Activated naive CD4-positive, alpha-beta T cell treated with anti-CD3 and anti-CD28 coated beads, Interleukin-2, amount 50 U/mL, for 72 hours (primary cell): ENCODE results near the gene PYGL. TPM values are rescaled to one million over a fixed set of nuclear protein-coding genes. Genes with fewer than 3 reads are reported as not detected.

ENCODE experiments used
- ATAC-seq, 2 donors: fragments of 150-1000 bp; cut with Tn5 transposase; 2 replicates each; pipeline ENCODE4 v1.10.0; 2021; ENCODE audit warnings: mild to moderate bottlenecking in 2 of 2, moderate library complexity in 2 of 2
- DNase-seq, 2 donors: peaks; one replicate each; pipeline ENCODE4 v3.0.0; 2021 to 2022; ENCODE audit warnings: low spot score in 2 of 2
- H3K27ac Mint-ChIP-seq, 2 donors: one replicate each; pipeline ENCODE4 v1.8.0; 2022; ENCODE audit warnings: mild to moderate bottlenecking in 2 of 2, mixed read lengths in 2 of 2
- H3K36me3 Mint-ChIP-seq, 2 donors: one replicate each; pipeline ENCODE4 v1.8.0; 2022; ENCODE audit warnings: mixed read lengths in 2 of 2
- H3K9me3 Mint-ChIP-seq, 2 donors: one replicate each; pipeline ENCODE4 v1.8.0; 2022; ENCODE audit warnings: mixed read lengths in 2 of 2
- total RNA-seq, 2 donors: library from RNA; stranded (reverse); gene quantifications; one replicate each; pipeline ENCODE4 v1.2.3, GENCODE V29; 2022

Gene PYGL
- total RNA-seq, result 1 to 10 TPM in 1 of 2 donors, under 1 TPM in 1; 0.30 to 1.8 TPM

DNA sequence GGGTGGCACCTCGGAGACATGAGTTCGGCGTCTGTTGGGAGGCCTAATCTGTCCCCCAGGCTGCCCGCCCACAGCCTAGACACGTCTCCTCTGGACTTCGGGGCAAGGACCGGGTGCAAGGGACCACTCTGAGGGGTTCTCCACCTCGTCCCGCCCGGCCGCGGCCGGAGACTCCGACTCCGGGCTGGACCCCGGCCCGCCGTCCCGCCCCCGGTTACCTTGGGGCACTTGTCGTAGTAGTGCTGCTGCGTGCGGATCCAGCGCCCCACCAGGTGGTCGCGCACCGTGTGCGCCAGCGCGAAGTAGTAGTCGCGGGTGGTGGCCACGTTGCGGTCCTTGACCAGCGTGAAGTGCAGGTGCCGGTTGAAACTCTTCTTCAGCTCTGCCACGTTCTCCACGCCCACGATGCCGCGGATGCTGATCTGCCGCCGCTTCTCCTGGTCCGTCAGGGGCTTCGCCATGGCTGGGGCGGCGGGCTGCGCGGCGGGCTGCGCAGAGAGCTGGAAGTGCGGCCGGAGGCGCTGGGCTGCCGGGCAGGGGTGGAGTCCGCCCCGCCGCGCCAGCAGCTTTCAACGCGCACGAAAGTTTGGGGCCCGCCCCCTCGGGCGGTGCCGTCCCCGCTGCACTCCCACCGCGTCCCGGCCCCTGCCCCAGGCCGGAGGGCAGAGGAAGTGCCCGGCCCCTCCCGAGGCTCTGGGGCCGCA is at the start of gene PYGL:
Gene PYGL (minus strand): TSS at position 541 of the 704 bp plus-strand sequence. CDS start 80 bp downstream, at position 461.
- H3K27ac Mint-ChIP-seq, result no peak within 1 kb of the TSS
- ATAC-seq (peak; percentile 69 to 71), DNase-seq (peak in 1 of 2 donors; percentile 34)
- no peaks in the 10 kb centered on the region for H3K9me3 Mint-ChIP-seq
- H3K36me3 Mint-ChIP-seq, result peaks cover 0 to 18% of the 10 kb centered on the region in 2 donors

DNA sequence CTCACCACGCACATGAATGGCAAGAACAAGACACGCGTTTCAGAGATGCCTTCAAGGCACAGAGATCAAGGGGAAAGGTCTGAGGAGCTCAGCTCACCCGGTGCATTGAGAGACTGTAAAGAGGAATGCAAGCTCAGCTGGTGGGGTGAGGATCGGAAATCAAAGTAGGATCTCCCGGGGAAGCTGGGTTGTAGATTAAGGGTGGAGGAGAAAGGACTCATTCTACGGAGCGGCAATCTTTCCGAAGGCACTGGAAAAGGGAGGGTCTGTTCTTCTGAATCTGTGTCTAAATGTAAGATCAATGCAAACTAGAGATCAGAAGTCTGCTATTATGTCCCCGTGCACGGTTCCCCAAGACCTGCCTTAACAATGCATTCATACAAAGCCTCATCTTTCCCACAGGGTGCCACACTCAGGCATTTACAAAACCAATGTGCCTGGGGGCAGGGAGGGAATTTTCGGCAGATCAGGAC is 41.6 kb upstream of the PYGL start:
- no peaks in the 10 kb centered on the region for H3K36me3 Mint-ChIP-seq
- ATAC-seq (no peak), DNase-seq (no peak)
- no peaks in the 10 kb centered on the region for H3K9me3 Mint-ChIP-seq
- H3K27ac Mint-ChIP-seq, result no peak overlapping the region

DNA sequence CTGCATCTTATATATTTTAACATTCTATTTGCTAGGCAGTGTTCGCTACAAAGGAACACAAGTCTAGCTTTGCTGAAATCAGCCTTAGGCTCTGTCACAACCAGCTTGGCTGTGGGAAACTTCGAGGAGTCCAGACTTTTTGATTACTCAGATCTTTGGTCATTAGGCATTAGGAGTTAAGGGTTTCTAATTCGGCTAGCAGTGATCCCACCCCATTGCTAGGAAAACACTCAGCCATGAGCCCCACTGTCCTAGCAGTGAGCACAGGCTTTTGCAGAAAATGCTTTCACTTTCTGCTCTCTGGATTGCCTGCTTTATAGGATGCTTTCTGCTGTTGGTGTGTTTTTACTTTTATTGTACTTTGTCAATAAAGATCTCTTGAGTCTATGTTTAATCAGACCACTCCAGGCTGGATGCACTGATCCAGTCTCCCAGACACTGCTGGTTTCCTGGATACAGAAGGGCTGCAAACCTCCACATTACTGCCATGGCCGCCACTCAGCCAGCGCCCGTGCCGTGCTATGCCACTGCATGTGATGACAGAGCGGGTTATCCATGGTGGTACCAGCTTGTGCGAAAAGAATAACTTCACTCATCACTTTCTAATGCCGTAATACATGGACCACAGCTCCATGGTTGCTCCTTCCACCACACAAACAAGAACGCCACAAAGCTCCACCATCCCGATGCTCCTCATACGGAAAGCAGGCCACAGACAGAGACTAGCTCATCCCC is 41.0 kb upstream of the PYGL start:
- Mint-ChIP-seq H3K36me3 (no peaks in the 10 kb centered on the region), H3K9me3 (no peaks in the 10 kb centered on the region), H3K27ac (no peak overlapping the region)
- DNase-seq (no peak), ATAC-seq (no peak)

DNA sequence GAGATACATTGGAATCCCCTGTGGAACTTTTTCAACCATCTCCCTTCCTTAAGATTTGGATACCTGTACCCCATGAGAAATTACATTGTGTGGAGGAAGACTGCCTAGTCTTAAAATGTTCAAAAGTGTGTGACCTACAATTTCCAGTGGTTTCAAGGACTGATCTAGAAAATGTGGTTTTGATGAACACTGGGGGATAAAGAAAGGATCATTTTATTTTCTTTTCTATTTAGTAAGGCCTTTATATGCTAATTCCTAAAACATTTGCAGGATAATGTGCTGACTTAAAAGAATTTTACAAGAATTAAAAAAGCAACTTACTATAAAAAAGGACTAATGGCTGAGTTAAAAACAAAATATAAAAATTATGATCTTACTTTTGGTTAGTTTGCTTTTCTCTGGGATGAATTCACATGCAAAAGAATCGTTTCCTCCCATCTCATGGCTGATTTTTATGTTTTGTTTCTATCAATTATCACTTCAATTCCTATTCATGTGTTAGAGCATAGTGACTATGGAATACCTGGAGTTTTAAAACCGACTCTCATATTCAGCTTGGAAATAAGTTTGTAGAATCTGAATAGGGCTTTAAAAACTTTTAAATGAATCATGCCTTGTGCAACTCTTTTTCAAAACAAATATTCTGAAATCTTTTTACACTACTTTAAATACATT is 39.9 kb upstream of the PYGL start:
- Mint-ChIP-seq H3K36me3 (no peaks in the 10 kb centered on the region), H3K27ac (no peak overlapping the region), H3K9me3 (no peaks in the 10 kb centered on the region)
- DNase-seq (no peak), ATAC-seq (no peak)

DNA sequence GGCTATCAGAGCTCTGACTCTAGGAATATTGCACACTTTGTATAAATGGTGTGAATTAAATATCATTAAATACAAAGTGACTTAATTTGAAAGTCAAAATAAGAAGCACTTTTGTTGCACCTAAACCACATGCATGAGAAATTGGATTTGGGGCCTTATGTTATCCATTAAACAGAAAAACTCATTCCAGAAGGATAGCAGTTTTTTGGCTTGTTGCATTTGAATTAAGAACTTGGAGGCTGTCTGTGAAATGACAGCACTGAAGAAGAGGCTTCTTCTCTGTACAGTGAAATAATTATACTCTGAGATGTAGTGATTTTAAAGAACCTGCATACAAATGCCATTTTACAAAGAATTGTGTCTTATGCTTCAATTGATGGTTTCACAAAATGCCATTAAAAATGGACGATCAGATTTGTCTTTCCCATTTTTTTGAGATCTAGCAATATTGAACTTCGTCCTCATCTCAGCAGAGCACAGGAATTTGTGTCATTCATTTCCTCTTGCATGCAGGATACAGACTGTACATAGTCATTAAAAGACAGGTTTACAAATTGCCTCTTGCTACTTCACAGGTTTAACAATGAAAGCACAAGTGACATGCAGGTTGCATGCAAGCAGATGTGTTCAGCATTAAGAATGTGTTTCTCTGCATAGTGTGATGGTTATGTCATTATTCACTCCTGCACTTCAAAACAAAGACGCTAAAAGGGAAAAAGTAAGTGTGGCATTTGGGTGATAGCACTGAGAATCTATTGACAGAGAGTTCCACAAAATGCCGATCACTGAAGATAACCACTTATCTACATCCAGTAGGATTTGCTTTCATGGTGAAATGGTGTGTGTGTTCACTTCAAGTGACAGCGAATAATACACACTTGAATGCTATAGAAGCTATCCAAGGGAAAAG is 35.9 kb upstream of the PYGL start:
- DNase-seq (no peak), ATAC-seq (no peak)
- Mint-ChIP-seq H3K27ac (no peak overlapping the region), H3K36me3 (no peaks in the 10 kb centered on the region), H3K9me3 (no peaks in the 10 kb centered on the region)

DNA sequence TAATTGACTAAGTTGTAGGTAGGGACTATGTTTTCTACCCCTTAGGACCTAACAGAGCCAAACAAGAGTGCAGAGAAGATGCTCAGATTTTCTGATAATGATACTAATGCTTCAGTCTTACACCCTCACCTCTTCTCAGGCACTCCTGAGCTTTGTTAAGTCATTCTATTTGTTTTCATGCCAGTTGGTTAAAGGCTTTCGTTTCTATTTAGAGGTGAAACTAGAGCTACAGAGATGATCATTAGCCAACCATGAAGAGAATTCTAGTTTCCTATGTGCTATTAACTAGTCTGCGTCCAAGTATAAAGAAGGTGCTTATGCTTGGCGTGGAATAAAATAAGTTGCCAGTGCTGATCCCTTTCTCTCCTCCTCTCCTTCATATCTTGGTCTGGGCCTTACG is 34.6 kb upstream of the PYGL start:
- DNase-seq (no peak), ATAC-seq (no peak)
- H3K36me3 Mint-ChIP-seq, result no peaks in the 10 kb centered on the region
- no peak overlapping the region for H3K27ac Mint-ChIP-seq
- no peaks in the 10 kb centered on the region for H3K9me3 Mint-ChIP-seq

DNA sequence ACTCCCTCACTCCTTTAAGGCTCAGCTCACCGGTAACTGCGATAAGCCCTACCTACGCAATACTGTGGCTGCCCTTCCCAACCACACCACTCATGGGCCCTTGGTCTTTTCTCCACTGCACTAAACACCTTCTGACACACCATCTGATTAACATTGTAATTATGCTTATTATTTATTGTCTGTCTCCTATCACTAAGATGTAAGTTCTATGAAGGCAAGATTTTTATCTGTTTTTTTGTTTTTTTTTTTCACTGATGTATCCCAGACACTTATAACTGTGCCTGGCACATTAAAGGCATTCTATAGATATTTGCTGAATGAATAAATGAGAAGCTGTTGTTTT is 34.2 kb upstream of the PYGL start:
- H3K9me3 Mint-ChIP-seq, result no peaks in the 10 kb centered on the region
- ATAC-seq (no peak), DNase-seq (no peak)
- H3K36me3 Mint-ChIP-seq, result no peaks in the 10 kb centered on the region
- H3K27ac Mint-ChIP-seq, result no peak overlapping the region

DNA sequence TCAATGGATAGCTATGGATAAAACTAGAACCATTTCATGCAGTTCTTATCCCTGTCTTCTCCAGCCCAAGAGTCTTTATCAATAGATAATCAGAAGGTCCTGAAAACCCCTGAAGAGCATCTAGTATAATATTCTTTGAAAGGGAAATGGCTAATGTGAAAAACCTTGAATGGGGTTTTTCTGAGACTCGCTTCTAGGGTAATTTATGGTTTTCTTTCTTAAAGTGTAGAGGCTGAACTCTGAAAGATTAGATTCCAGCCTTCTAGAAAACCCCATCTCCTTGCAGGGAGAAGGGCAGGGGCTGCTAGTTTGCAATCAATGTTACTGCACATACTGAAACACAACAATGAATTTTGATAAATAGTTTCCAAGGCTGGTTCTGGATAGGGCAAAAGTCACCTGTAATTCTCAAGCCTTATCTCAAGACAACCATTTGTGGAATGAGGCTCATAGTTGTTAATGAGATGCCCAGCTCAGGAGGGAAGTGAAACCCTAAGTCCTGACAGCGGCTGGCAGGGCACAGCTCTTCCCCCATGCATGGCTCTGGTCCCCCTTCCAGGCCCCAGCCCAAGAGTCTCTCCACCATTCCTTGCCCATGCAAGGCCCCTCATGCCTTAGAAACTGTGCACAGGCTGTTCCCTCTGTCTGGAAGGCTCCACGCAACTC is 33.7 kb upstream of the PYGL start:
- Mint-ChIP-seq H3K36me3 (no peaks in the 10 kb centered on the region), H3K27ac (no peak overlapping the region), H3K9me3 (no peaks in the 10 kb centered on the region)
- DNase-seq, result no peak
- ATAC-seq, result no peak

DNA sequence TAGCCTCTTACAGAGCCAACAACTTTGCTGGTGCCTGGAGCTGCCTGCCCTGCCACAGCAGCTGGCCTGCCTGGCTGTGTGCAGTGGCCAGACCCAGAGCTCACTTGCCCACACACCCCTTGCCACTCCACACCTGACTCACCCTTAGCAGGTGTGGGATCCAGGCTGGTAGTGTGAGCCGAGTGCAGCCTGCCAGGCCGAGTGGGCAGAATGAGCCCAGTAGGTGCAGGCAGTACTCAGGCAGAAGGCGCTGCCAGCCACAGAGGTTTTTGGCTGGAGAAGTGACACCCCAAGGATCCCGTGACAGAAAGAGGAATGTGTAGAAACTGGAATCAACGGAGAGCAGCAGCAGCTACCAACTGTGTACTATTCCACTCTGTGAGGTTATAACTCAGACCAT is 29.8 kb upstream of the PYGL start:
- no peaks in the 10 kb centered on the region for H3K36me3 Mint-ChIP-seq
- DNase-seq, result no peak
- no peak overlapping the region for H3K27ac Mint-ChIP-seq
- no peaks in the 10 kb centered on the region for H3K9me3 Mint-ChIP-seq
- ATAC-seq, result no peak

DNA sequence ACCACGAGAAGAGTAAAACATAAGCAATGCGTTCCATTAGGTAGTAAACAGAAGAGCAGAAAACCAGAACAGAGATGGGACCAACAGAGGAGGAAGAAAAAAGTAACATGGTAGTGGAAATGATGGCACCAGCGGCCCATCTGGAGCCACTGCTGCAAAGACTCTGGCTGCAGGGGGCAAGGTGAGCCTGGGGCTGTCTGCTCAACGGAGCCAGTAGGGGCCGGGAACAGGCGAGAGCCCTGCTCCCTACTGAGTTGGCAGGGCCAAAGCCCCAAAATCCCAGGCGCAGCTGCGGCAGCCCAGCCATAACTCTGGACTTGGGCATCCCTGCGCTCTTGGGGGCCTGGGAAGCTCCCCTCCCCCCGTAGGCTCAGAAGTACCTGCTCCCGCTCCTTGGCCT is 28.5 kb upstream of the PYGL start:
- no peaks in the 10 kb centered on the region for H3K9me3 Mint-ChIP-seq
- H3K27ac Mint-ChIP-seq, result no peak overlapping the region

DNA sequence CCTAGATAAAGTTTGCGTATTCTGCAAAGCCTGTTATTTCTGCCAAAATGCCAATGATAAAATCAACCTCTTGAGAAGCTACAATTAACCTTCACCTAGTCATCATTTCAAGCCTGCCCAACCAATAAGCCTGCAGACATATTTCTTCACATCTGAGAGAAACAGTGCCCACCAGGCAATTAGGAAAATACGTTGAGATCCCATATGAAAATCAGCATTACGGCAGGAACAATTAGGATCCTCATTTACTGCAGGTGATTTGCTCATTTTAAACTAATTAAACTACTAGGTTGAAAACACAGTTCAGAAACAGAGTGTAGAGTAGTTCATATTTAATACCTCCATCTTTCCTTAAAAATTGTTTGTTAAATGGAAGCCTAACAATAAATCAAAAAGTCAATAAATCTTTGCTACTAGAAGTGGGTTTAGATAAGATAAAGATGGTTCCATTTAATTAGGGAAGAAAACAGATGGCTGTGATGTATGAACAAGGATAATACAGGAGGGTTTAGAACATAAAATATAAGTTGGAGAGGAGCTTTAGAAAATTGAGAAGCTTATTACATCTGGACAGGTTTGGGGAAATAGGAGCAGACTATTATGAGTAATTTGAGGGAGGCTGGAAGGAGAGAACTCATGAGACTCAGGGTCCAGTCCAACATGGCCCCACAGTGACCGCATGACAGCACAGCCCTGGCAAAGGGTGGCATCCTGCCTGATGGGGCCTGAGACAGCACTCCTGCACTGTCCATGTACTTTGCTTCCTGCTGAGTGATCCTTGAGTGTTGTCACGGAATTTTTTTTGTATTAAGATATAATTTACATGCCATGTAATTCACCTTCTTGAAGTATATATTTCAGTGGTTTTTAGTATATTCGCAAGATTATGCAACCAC is 26.9 kb upstream of the PYGL start:
- no peak overlapping the region for H3K27ac Mint-ChIP-seq
- H3K36me3 Mint-ChIP-seq, result no peaks in the 10 kb centered on the region
- ATAC-seq (no peak), DNase-seq (no peak)
- H3K9me3 Mint-ChIP-seq, result no peaks in the 10 kb centered on the region

More for the DNA sequence above, 28.5 kb upstream of the PYGL start:
- H3K36me3 Mint-ChIP-seq, result no peaks in the 10 kb centered on the region
- ATAC-seq (no peak), DNase-seq (no peak)

DNA sequence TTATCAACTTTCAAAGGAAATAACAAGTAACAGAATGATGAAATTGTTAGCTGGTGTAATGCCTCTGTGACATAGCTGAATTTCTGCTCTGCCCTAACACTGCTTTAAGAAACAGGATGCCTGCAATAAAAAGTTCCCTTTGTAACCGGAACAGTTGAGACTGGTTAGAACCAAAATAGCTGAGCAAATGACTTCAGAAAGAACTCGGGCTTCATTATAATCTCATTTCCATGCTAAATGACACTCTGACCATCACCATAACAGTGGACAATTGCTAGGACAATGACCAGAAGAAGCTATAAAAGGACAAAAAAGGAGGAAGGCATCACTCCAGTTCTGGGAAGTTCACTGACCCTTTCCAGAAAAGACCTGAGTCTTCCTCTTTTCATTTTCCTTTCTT is 23.5 kb upstream of the PYGL start:
- H3K9me3 Mint-ChIP-seq, result no peaks in the 10 kb centered on the region
- DNase-seq (no peak), ATAC-seq (no peak)
- no peaks in the 10 kb centered on the region for H3K36me3 Mint-ChIP-seq
- H3K27ac Mint-ChIP-seq, result no peak overlapping the region

DNA sequence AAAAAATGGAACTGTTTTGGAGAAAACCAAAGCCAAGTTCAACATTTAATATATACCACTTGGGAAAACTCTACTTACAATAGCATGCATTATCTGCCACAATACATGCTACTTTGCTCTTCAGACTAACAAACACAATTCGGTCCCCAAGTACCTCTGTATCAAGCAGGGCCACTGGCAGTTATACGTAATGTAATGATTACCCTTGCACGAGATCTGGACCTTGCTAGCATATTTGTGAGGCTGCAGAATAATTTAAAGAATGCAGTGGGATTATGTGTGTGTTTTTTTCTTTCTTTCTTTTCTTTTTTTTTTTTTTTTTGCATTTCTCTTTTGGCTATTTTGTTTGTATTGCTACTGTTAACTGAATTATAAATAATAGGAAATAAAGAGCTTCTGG is 22.8 kb upstream of the PYGL start:
- H3K9me3 Mint-ChIP-seq, result no peaks in the 10 kb centered on the region
- H3K36me3 Mint-ChIP-seq, result no peaks in the 10 kb centered on the region
- no peak for DNase-seq
- H3K27ac Mint-ChIP-seq, result no peak overlapping the region
- no peak for ATAC-seq

DNA sequence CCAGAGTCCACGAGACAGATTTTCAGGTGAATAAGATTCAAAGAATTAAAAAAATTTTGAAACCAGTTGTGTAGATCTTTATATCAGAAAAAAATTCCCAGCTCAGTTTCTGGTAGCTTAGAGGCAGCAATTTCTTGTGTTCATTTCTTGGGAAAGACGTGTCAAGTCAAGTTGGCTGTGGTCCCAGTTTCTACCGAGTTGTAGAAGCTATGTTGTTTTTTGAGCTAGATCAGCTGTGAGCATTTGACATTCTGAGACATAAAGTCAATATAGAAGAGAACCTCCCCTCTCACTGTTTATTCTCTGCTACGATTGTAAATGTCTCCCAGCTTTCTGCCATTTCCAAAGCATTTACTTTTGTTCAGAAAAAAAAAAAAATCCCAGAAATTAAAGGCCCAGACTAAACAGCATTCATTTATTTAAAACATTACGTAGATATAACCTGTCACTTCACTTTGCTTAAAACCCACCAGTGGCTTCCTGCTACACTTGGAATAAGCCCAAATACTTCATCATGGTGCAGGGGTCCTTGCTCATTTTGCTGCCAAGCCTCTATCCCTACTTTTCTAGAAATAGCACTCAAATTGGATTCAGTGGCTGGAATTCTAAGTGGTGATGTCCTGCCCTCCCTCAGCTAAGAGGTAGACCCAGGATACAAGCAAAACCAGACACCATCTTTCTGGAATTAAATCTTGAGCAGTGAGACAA is 20.6 kb upstream of the PYGL start:
- no peak for DNase-seq
- no peak for ATAC-seq
- Mint-ChIP-seq H3K36me3 (no peaks in the 10 kb centered on the region), H3K27ac (no peak overlapping the region), H3K9me3 (no peaks in the 10 kb centered on the region)

DNA sequence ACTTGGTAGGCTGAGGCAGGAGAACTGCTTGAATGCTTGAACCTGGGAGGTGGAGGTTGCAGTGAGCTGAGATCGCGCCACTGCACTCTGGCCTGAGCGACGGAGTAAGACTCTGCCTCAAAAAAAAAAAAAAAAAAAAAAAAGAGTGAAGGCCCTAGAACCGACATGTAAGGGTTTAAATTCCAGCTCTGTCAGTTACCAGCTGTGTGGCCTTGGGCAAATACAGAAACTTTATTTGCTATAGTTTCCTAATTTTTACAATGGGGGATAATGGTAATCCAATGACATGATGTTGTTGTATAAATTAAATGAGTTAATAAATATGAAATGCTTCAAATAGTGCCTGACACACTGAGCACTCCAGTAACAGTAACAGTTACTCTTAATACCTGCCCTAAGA is 19.6 kb upstream of the PYGL start:
- H3K27ac Mint-ChIP-seq, result no peak overlapping the region
- no peaks in the 10 kb centered on the region for H3K36me3 Mint-ChIP-seq
- no peaks in the 10 kb centered on the region for H3K9me3 Mint-ChIP-seq
- DNase-seq (no peak), ATAC-seq (no peak)
